ENCODE data around the gene LAMC1. TPM values are rescaled to one million over a fixed set of nuclear protein-coding genes. Genes with fewer than 3 reads are reported as not detected.
A peak's percentile ranks its signal among the peaks of the same experiment; 100 is the strongest.

Gene LAMC1
- total RNA-seq, 1 donor from 2014 or later: 164 TPM

- H3K27ac Mint-ChIP-seq: no peak overlapping the region
- H3K36me3 Mint-ChIP-seq: no peaks in the 10 kb centered on the region
- H3K27me3 Mint-ChIP-seq (ENCODE audit: low read depth): no peaks in the 10 kb centered on the region
- H3K4me3 Mint-ChIP-seq: no peak overlapping the region
- no peak for TF ChIP-seq CTCF (IDR thresholded peaks at IDR 0.05; ENCODE audit: unreplicated experiment)
- no peaks in the 10 kb centered on the region for H3K9me3 Mint-ChIP-seq
- DNase-seq (ENCODE audit: low spot score in 2 of 2, unreplicated experiment in 2 of 2): no peak
- H3K4me1 Mint-ChIP-seq: peaks cover 22% of the 10 kb centered on the region
These were observed 3.4 kb upstream of the LAMC1 start for GRCh38 chr1:183019860-183020259.

- H3K4me3 Mint-ChIP-seq: peak overlapping the region; percentile 77
- H3K9me3 Mint-ChIP-seq: no peaks in the 10 kb centered on the region
- H3K27me3 Mint-ChIP-seq (ENCODE audit: low read depth): no peaks in the 10 kb centered on the region
- H3K27ac Mint-ChIP-seq: peak overlapping the region; percentile 97
- no peaks in the 10 kb centered on the region for H3K36me3 Mint-ChIP-seq
- TF ChIP-seq CTCF (IDR thresholded peaks at IDR 0.05; ENCODE audit: unreplicated experiment): no peak
- no peak for DNase-seq (ENCODE audit: low spot score in 2 of 2, unreplicated experiment in 2 of 2)
- H3K4me1 Mint-ChIP-seq: peaks cover 39% of the 10 kb centered on the region
These were observed 1.6 kb upstream of the LAMC1 start for GRCh38 chr1:183021405-183022201.

DNA sequence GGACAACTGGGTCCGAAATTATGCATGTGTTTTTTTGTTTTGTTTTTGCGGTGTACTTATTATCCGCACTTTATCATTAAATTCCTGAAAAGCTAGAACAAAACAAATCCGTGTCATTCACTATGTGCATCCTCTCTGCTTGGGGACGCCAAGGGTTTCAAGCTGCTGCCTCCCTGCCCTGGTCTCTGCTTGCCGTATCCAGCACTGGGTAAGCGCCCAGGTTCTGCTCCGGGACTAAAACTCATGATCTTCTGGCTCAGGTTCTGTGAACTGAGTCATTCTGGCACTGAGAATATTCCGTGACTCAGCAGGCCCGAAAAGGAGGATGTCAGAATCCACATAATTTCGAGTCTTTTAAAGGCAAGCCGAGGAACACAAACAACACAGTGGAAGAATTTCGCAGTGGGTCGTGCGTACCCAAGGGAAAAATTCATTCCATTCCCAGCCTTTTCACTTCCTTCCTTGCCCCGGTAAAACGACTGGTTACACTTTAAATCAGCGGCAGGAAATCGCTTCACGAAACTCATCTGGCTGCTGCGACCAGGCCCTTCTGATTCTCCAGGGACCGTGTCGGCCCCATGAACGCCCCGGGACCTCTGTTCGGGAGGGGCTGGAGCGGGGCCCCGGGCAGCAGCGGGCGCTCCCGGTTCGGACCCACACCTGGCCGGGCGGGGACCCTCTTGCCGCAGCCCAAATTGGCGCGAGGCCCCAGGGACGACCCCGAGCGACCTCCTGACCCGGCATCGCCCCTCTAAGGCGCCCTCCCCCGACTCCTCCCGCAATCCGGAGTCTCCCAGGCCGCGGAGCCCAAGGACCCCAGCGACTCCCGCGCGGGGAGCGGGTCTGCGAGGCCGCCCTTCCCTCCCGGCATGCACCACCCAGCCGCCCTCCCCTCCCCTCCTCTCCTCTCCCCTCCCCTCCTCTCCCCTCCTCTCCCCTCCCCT, 746 bp upstream of the LAMC1 start:
- no peaks in the 10 kb centered on the region for H3K36me3 Mint-ChIP-seq
- H3K27me3 Mint-ChIP-seq (ENCODE audit: low read depth): no peaks in the 10 kb centered on the region
- peak; percentile 20 to 71 for DNase-seq (ENCODE audit: low spot score in 2 of 2, unreplicated experiment in 2 of 2)
- H3K4me1 Mint-ChIP-seq: peaks cover 48% of the 10 kb centered on the region
- H3K4me3 Mint-ChIP-seq: peak overlapping the region; percentile 77
- H3K9me3 Mint-ChIP-seq: no peaks in the 10 kb centered on the region
- H3K27ac Mint-ChIP-seq: peak overlapping the region; percentile 97
- no peak for TF ChIP-seq CTCF (IDR thresholded peaks at IDR 0.05; ENCODE audit: unreplicated experiment)

DNA sequence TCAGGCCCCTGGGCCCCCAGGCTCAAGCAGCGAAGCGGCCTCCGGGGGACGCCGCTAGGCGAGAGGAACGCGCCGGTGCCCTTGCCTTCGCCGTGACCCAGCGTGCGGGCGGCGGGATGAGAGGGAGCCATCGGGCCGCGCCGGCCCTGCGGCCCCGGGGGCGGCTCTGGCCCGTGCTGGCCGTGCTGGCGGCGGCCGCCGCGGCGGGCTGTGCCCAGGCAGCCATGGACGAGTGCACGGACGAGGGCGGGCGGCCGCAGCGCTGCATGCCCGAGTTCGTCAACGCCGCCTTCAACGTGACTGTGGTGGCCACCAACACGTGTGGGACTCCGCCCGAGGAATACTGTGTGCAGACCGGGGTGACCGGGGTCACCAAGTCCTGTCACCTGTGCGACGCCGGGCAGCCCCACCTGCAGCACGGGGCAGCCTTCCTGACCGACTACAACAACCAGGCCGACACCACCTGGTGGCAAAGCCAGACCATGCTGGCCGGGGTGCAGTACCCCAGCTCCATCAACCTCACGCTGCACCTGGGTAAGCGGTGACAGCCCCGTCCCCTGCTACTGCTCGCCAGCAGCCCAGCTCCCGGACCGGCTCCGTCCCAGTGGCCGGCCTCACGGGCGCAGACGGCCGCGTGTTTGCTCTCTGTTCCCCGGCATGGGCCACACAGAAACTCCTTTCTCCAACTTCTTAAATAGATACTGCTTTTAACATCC, 539 bp downstream of the LAMC1 start:
- Mint-ChIP-seq H3K4me1 (peaks cover 61% of the 10 kb centered on the region), H3K27me3 (ENCODE audit: low read depth) (no peaks in the 10 kb centered on the region), H3K9me3 (no peaks in the 10 kb centered on the region), H3K27ac (peak overlapping the region; percentile 96), H3K4me3 (peak overlapping the region; percentile 87), H3K36me3 (no peaks in the 10 kb centered on the region)
- TF ChIP-seq CTCF (IDR thresholded peaks at IDR 0.05; ENCODE audit: unreplicated experiment): no peak
- peak; percentile 37 to 70 for DNase-seq (ENCODE audit: low spot score in 2 of 2, unreplicated experiment in 2 of 2)

- Mint-ChIP-seq H3K4me3 (peak overlapping the region; percentile 87), H3K9me3 (no peaks in the 10 kb centered on the region), H3K36me3 (no peaks in the 10 kb centered on the region), H3K27me3 (ENCODE audit: low read depth) (no peaks in the 10 kb centered on the region), H3K4me1 (peaks cover 66% of the 10 kb centered on the region), H3K27ac (peak overlapping the region; percentile 96)
- no peak for TF ChIP-seq CTCF (IDR thresholded peaks at IDR 0.05; ENCODE audit: unreplicated experiment)
- no peak for DNase-seq (ENCODE audit: low spot score in 2 of 2, unreplicated experiment in 2 of 2)
These were observed 1.2 kb downstream of the LAMC1 start for GRCh38 chr1:183024317-183025009.
